H1 (cell line): ENCODE data around the gene SLC66A3. TPM values are rescaled to one million over a fixed set of nuclear protein-coding genes. Genes with fewer than 3 reads are reported as not detected.
A peak's percentile ranks its signal among the peaks of the same experiment; 100 is the strongest.

Experiments
- CTCF ChIA-PET: fragments of 300-600 bp; sonication (Branson Sonifier 250); formaldehyde crosslinking; loops from one replicate; lab custom pipeline; 2021; ENCODE audit not compliant: partially characterized antibody; lab: Charles Lee
- POLR2A ChIA-PET: fragments of 300-600 bp; sonication (Branson Sonifier 250); formaldehyde crosslinking; loops from one replicate; lab custom pipeline; 2021; ENCODE audit warnings: inconsistent platforms; ENCODE audit not compliant: partially characterized antibody; lab: Charles Lee
- DNase-seq, 2 experiments: peaks; one replicate each; pipeline versions ENCODE4 v3.0.0 to v3.0.0-alpha.2; 2010 to 2022; ENCODE audit warnings: low spot score in 2 of 2, low read depth in 1 of 2, mixed read lengths in 1 of 2
- FAIRE-seq: peaks from 2 replicates; lab custom pipeline; 2011; peaks lifted over from hg19 to GRCh38; lab: Jason Lieb, UNC
- H2AFZ ChIP-seq: 2 replicates; pipeline ENCODE4 v1.8.1; 2012; ENCODE audit warnings: low read length, inconsistent platforms
- H2AK5ac ChIP-seq: 2 replicates; pipeline ENCODE4 v1.6.1; 2013; ENCODE audit warnings: low read depth, low read length
- H2BK120ac ChIP-seq: replicated peaks from 2 replicates; pipeline ENCODE3; 2013; ENCODE audit warnings: low read depth, low read length, inconsistent platforms
- H2BK12ac ChIP-seq: 2 replicates; pipeline ENCODE4 v1.6.1; 2013; ENCODE audit warnings: low read depth, low read length
- H2BK15ac ChIP-seq: 2 replicates; pipeline ENCODE4 v1.6.1; 2013; ENCODE audit warnings: low read length
- H2BK20ac ChIP-seq: 2 replicates; pipeline ENCODE4 v1.6.1; 2013; ENCODE audit warnings: low read length
- H2BK5ac ChIP-seq: 2 replicates; pipeline ENCODE4 v1.6.1; 2013; ENCODE audit warnings: low read depth, low read length
- H3K14ac ChIP-seq: 2 replicates; pipeline ENCODE4 v1.6.1; 2013; ENCODE audit warnings: inconsistent platforms; ENCODE audit not compliant: insufficient read length
- H3K18ac ChIP-seq: 2 replicates; pipeline ENCODE4 v1.6.1; 2013; ENCODE audit warnings: low read length; ENCODE audit errors: extremely low read depth
- H3K23ac ChIP-seq: 2 replicates; pipeline ENCODE4 v1.6.1; 2013; ENCODE audit warnings: inconsistent platforms; ENCODE audit not compliant: insufficient read length
- H3K23me2 ChIP-seq: 2 replicates; pipeline ENCODE4 v1.6.1; 2013; ENCODE audit warnings: low read depth, low read length
- H3K27ac ChIP-seq: 2 replicates; pipeline ENCODE4 v1.6.1; 2011; ENCODE audit warnings: low read depth, low read length, inconsistent platforms
- H3K27me3 ChIP-seq, 4 experiments: replicated peaks in 1 of 4; 1 replicate in 1 of 4; 2 replicates in 3 of 4; pipeline versions ENCODE4 v1.6.1 to v1.8.1; 2011 to 2013; ENCODE audit warnings: low read length in 3 of 4, mild to moderate bottlenecking in 3 of 4, inconsistent platforms in 2 of 4, mixed read lengths in 2 of 4, moderate library complexity in 1 of 4; ENCODE audit not compliant: control insufficient read depth in 3 of 4, insufficient read depth in 3 of 4; ENCODE audit errors: extremely low read depth in 1 of 4
- H3K36me3 ChIP-seq, 4 experiments: 2 replicates each; pipeline versions ENCODE4 v1.6.1 to v1.8.1; 2011 to 2013; ENCODE audit warnings: mild to moderate bottlenecking in 4 of 4, low read length in 3 of 4, moderate library complexity in 2 of 4, control low read depth in 1 of 4, inconsistent platforms in 1 of 4; ENCODE audit not compliant: insufficient read depth in 4 of 4, control insufficient read depth in 2 of 4
- H3K4ac ChIP-seq: replicated peaks from 2 replicates; pipeline ENCODE3; 2013; ENCODE audit warnings: low read length, low read depth, mixed read lengths, inconsistent platforms; ENCODE audit not compliant: insufficient read length
- H3K4me1 ChIP-seq, 4 experiments: replicated peaks in 1 of 4; 1 replicate in 1 of 4; 2 replicates in 3 of 4; pipeline versions ENCODE4 v1.6.1 to v1.8.1; 2011 to 2013; ENCODE audit warnings: low read length in 3 of 4, inconsistent platforms in 2 of 4, mixed read lengths in 1 of 4; ENCODE audit not compliant: insufficient read depth in 4 of 4, control insufficient read depth in 3 of 4
- H3K4me2 ChIP-seq, 2 experiments: 2 replicates each; pipeline versions ENCODE4 v1.6.1 to v1.8.1; 2011 to 2013; ENCODE audit warnings: low read depth in 2 of 2, low read length in 2 of 2, control low read depth in 1 of 2, inconsistent platforms in 1 of 2, mild to moderate bottlenecking in 1 of 2; ENCODE audit not compliant: insufficient read depth in 1 of 2
- H3K4me3 ChIP-seq, 4 experiments: fragments of 200-600, 300-600 bp in 1 of 4; sonication (generic), shearing (Covaris generic), sonication (Bioruptor Twin) in 1 of 4; 2 replicates each; pipeline versions ENCODE4 v1.5.1 to v1.8.1; 2011 to 2016; ENCODE audit warnings: low read length in 4 of 4, low read depth in 3 of 4, control low read depth in 2 of 4, inconsistent platforms in 2 of 4, mild to moderate bottlenecking in 2 of 4, mixed read lengths in 1 of 4, moderate library complexity in 1 of 4; ENCODE audit not compliant: insufficient read depth in 2 of 4; ENCODE audit errors: extremely low read depth in 1 of 4
- H3K56ac ChIP-seq: replicated peaks from 2 replicates; pipeline ENCODE3; 2013; ENCODE audit warnings: low read depth, mild to moderate bottlenecking, mixed read lengths, low read length, inconsistent platforms; ENCODE audit not compliant: insufficient read length
- H3K79me1 ChIP-seq: 2 replicates; pipeline ENCODE4 v1.6.1; 2013; ENCODE audit warnings: low read depth, low read length, control low read depth
- H3K79me2 ChIP-seq, 2 experiments: 2 replicates each; pipeline versions ENCODE4 v1.6.1 to v1.8.1; 2012 to 2013; ENCODE audit warnings: low read length in 2 of 2, mild to moderate bottlenecking in 2 of 2, inconsistent platforms in 1 of 2; ENCODE audit not compliant: insufficient read depth in 2 of 2, control insufficient read depth in 1 of 2
- H3K9ac ChIP-seq, 4 experiments: replicated peaks in 1 of 4; 1 replicate in 1 of 4; 2 replicates in 3 of 4; pipeline versions ENCODE4 v1.6.1 to v1.8.1; 2011 to 2013; ENCODE audit warnings: low read depth in 3 of 4, low read length in 3 of 4, control low read depth in 2 of 4, mild to moderate bottlenecking in 2 of 4, moderate library complexity in 2 of 4, inconsistent platforms in 1 of 4; ENCODE audit errors: extremely low read depth in 1 of 4
- H3K9me3 ChIP-seq, 2 experiments: 2 replicates each; pipeline versions ENCODE4 v1.6.1 to v1.8.1; 2012 to 2013; ENCODE audit warnings: mild to moderate bottlenecking in 2 of 2, moderate library complexity in 2 of 2, control low read depth in 1 of 2, inconsistent platforms in 1 of 2, low read depth in 1 of 2, low read length in 1 of 2, mixed read lengths in 1 of 2; ENCODE audit not compliant: insufficient read depth in 2 of 2
- H4K20me1 ChIP-seq, 2 experiments: replicated peaks in 1 of 2; 2 replicates each; pipeline versions ENCODE3 to v1.8.1; 2011 to 2013; ENCODE audit warnings: inconsistent platforms in 2 of 2, low read length in 2 of 2, mild to moderate bottlenecking in 1 of 2; ENCODE audit not compliant: insufficient read depth in 2 of 2, control insufficient read depth in 1 of 2
- H4K5ac ChIP-seq: 2 replicates; pipeline ENCODE4 v1.6.1; 2013; ENCODE audit warnings: low read length, low read depth, mixed read lengths, inconsistent platforms; ENCODE audit not compliant: insufficient read length
- H4K8ac ChIP-seq: 2 replicates; pipeline ENCODE4 v1.8.0; 2013; ENCODE audit warnings: mild to moderate bottlenecking, moderate library complexity, low read length, inconsistent platforms; ENCODE audit not compliant: insufficient read depth; ENCODE audit errors: extremely low read depth
- H4K91ac ChIP-seq: replicated peaks from 2 replicates; pipeline ENCODE3; 2013; ENCODE audit warnings: low read length, mixed read lengths, inconsistent platforms; ENCODE audit not compliant: insufficient read length
- BRCA1 ChIP-seq: IDR thresholded peaks from 2 replicates; pipeline ENCODE4 v1.6.1; 2012; ENCODE audit warnings: low read depth, low read length, improper control_type of control experiment
- CHD2 ChIP-seq: IDR thresholded peaks from 2 replicates; pipeline ENCODE4 v1.6.1; 2012; ENCODE audit warnings: low read length, improper control_type of control experiment
- HDAC6 ChIP-seq: IDR thresholded peaks from one replicate; pipeline ENCODE4 v1.7.1; 2012; ENCODE audit warnings: low read depth, mild to moderate bottlenecking, inconsistent platforms, low read length, moderate library complexity
- KDM5A ChIP-seq: fragments of 200-600 bp; IDR thresholded peaks from 2 replicates; pipeline ENCODE4 v1.7.1; 2012; ENCODE audit warnings: mild to moderate bottlenecking, low read length, inconsistent platforms, mixed read lengths
- POLR2A ChIP-seq, 2 experiments: IDR thresholded peaks; 1 replicate in 1 of 2; 2 replicates in 1 of 2; pipeline ENCODE4 v1.6.1; 2011; ENCODE audit warnings: low read depth in 2 of 2, low read length in 2 of 2, mild to moderate bottlenecking in 2 of 2; ENCODE audit errors: control extremely low read depth in 1 of 2
- SAP30 ChIP-seq: fragments of 300-600 bp; sonication (generic); IDR thresholded peaks from 2 replicates; pipeline ENCODE4 v1.7.1; 2012; ENCODE audit warnings: low read length, moderate library complexity, mild to moderate bottlenecking, inconsistent platforms; ENCODE audit not compliant: insufficient read depth, insufficient replicate concordance
- SIN3A ChIP-seq, 2 experiments: IDR thresholded peaks in 1 of 2; conservative IDR thresholded peaks in 1 of 2; 2 replicates each; pipeline ENCODE4 v1.6.1; 2011 to 2012; ENCODE audit warnings: low read length in 2 of 2, improper control_type of control experiment in 1 of 2, low read depth in 1 of 2, mild to moderate bottlenecking in 1 of 2
- SP1 ChIP-seq: IDR thresholded peaks from 2 replicates; pipeline ENCODE4 v1.6.1; 2011; ENCODE audit warnings: low read depth, low read length
- TCF12 ChIP-seq: IDR thresholded peaks from 2 replicates; pipeline ENCODE4 v1.6.1; 2011; ENCODE audit warnings: low read depth, mild to moderate bottlenecking, low read length
- WGBS, 2 experiments: shearing (Covaris generic) in 1 of 2; methylation state at CpG; one replicate each; pipeline versions ENCODE4 v1.1.6 to v1.1.7; 2013 to 2015; ENCODE audit warnings: low lambda C conversion rate in 2 of 2, mixed read lengths in 2 of 2, inconsistent platforms in 1 of 2, low coverage in 1 of 2, missing lambda C conversion rate in 1 of 2; ENCODE audit not compliant: insufficient replicate concordance in 2 of 2, insufficient coverage in 1 of 2, insufficient read length in 1 of 2; ENCODE audit errors: extremely low coverage in 1 of 2, missing lambda C conversion rate in 1 of 2; 5-methylcytosine and 5-hydroxymethylcytosine counted together
- polyA plus RNA-seq, 7 experiments: library from polyadenylated mRNA; depleted of rRNA in 3 of 7; stranded (reverse) in 5 of 7; unstranded in 2 of 7; fragments of >200 nt in 5 of 7; fragments of 200-250 nt in 2 of 7; gene quantifications; 1 replicate in 5 of 7; 2 replicates in 1 of 7; 4 replicates in 1 of 7; pipeline versions ENCODE4 v1.2.1 to v1.2.3, GENCODE V29; 2011 to 2013; ENCODE audit warnings: missing spikeins in 2 of 7, mixed read lengths in 2 of 7
- total RNA-seq: library from RNA; stranded (reverse); fragmentation: NEBNext Ultra II Directional; extraction: Animal tissue kit (Norgen Biotek cat#: 25700); gene quantifications from 2 replicates; pipeline ENCODE4 v1.2.1, GENCODE V29; 2021
- TF ChIP-seq, protein P1 (sequence below): IDR thresholded peaks from 2 replicates; pipeline ENCODE4 v1.6.1; 2012; ENCODE audit warnings: inconsistent platforms
- TF ChIP-seq, protein P2 (sequence below): IDR thresholded peaks from 2 replicates; pipeline ENCODE4 v1.6.1; 2012; ENCODE audit warnings: inconsistent platforms

SLC66A3 gene
- total and polyA plus RNA-seq, 2 of the 8 experiments (the other 6 are each of a cell fraction or from before 2014, with no cell fraction given) = 8.7 to 27.8 TPM

DNA sequence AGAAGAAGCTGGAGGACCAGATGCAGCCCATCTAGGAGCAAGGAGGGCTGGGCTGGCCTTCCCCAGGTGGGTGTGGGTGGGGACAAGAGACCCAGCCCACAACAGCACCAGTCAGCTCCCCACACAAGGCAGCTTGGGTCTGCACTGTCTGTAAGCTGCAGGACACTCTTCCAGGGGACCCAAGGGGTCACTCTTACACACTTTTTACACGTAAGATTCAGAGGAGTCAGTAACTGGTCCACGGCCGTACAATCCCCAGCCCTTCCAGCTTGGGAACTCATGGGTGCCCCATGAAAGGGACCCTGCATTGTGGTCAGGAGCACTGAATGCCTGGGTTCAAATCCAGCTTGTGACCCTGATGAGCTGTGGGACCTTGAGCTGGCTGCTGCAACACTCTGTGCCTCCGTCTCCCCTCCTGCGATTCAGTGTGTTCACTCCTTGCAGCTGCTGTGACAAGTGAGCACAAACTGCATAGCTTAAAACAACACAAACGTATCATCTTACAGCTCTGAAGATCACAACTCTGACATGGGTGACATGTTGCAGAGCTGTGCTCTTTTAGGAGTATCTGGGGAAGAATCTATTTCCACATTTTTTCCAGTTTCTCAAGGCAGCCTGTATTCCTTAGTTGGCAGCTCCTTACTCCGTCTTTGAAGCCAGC is 11.1 kb upstream of the SLC66A3 start:
- H3K4me2 ChIP-seq = no peak overlapping the region
- TF ChIP-seq, protein P1, sequence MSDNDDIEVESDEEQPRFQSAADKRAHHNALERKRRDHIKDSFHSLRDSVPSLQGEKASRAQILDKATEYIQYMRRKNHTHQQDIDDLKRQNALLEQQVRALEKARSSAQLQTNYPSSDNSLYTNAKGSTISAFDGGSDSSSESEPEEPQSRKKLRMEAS = no peak
- TF ChIP-seq HDAC6 (no peak), POLR2A (IDR thresholded peaks at IDR 0.05; ENCODE audit: control extremely low read depth in 1 of 2, low read depth in 2 of 2, low read length in 2 of 2) (no peak), CHD2 (no peak), TCF12 (no peak), BRCA1 (no peak), KDM5A (no peak), SP1 (no peak), SIN3A (conservative IDR thresholded peaks at IDR 0.05 in 1 of 2, IDR thresholded peaks at IDR 0.05 in 1 of 2; ENCODE audit: low read depth in 1 of 2, low read length in 2 of 2) (no peak), SAP30 (no peak)
- TF ChIP-seq, protein P2, sequence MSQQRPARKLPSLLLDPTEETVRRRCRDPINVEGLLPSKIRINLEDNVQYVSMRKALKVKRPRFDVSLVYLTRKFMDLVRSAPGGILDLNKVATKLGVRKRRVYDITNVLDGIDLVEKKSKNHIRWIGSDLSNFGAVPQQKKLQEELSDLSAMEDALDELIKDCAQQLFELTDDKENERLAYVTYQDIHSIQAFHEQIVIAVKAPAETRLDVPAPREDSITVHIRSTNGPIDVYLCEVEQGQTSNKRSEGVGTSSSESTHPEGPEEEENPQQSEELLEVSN = no peak

More for the DNA sequence above, 11.1 kb upstream of the SLC66A3 start:
- Histone ChIP-seq H4K8ac (no peak overlapping the region), H2BK12ac (no peak overlapping the region), H2BK20ac (no peak overlapping the region), H4K5ac (no peak overlapping the region), H2AFZ (no peak overlapping the region), H3K27me3 (no peaks in the 10 kb centered on the region; a peak in 1 of 7 replicates), H2BK15ac (no peak overlapping the region), H3K23me2 (no peaks in the 10 kb centered on the region), H2BK120ac (no peak overlapping the region), H3K79me2 (no peaks in the 10 kb centered on the region), H3K23ac (no peak overlapping the region), H3K9me3 (peaks cover 4 to 5% of the 10 kb centered on the region in 2 experiments; a peak in 3 of 4 replicates), H3K9ac (no peak overlapping the region), H3K27ac (no peak overlapping the region), H2BK5ac (no peak overlapping the region), H3K79me1 (no peaks in the 10 kb centered on the region), H2AK5ac (no peak overlapping the region), H3K4me3 (no peak overlapping the region), H4K91ac (peak overlapping the region; percentile 10), H3K14ac (no peak overlapping the region), H3K18ac (no peak overlapping the region), H3K56ac (no peak overlapping the region), H4K20me1 (no peaks in the 10 kb centered on the region), H3K36me3 (no peaks in the 10 kb centered on the region), H3K4ac (no peak overlapping the region), H3K4me1 (no peaks in the 10 kb centered on the region)
- CTCF ChIA-PET = interaction anchor here (0.6 to 3.1 kb wide), 16 partner anchors 8 to 540 kb away, joined by 3 to 21 read pairs (median 4); a partner anchor contains a TSS
- DNase-seq = no peak
- WGBS, 2 experiments = 94% methylated on average over 7 of the region's 7 CpGs; no CpG with 5 or more reads in 1 of the 2 experiments
- POLR2A ChIA-PET = interaction anchor here (0.6 to 2.4 kb wide), 3 partner anchors 10 to 58 kb away, joined by 3 to 5 read pairs (median 5); a partner anchor contains a TSS
- FAIRE-seq = no peak
